ENCODE data around the gene MYLK3.
A peak's percentile ranks its signal among the peaks of the same experiment; 100 is the strongest.

Gene MYLK3

DNA sequence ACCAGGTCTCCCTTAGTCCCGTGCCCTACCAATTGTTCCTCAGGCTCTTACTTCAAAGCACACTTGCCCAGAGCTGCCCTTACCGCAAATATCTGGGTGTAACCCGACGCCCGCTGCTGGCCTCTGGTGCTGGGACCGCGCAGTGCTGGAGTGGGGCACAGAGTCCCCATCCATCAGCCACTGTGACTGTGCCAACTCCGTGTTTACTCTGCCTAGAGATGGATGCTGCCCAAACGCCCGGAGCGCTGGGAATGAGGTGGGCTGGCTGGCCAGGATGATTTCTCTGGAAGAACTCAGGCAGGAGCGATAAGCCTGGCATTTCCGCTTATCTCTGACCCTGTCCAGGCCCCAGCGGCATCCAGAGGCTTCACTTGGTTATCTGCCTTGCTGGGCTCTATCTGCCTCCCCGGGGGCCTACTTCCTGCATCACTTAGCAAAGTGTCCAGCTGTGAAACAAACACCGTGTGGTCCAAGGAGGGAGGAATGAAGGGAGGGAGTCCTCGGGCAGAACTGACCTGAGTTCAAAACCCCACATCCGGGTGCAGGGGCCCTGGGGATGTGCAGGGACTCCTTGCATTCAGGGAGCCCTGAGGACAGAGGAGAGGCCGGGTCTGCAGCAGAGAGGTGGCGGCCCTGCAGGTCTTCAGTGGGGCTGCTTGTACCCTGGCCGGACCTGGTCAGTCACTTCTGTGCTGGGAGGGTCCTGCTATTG lies 9.4 kb upstream of the MYLK3 start:
- DNase-seq: no peak

- no peak for DNase-seq
Measured at GRCh38 chr16:46756772-46757171, 8.6 kb upstream of the MYLK3 start.

DNA sequence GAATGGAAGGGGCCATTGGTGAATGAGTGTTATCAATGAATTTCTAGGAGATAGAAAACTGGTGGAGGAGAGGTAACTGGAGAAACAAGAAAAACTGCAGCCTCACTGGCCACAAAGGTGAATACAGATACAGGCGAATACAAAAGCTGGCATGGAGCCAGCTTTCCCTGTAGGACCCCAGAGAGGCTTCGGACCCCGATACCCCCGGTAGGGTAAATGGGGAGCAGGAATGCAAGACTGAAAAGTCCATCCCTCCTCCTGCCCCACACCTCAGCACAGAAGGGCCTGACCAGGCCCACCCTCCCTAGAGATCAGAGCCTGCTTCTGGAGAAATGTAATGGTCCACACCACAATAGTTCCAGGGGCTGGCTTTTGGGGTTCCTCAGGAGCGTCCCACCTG lies 4.9 kb upstream of the MYLK3 start:
- DNase-seq: no peak

GRCh38 chr16:46751381-46751780 lies 3.2 kb upstream of the MYLK3 start:
- no peak for DNase-seq

- DNase-seq: no peak
Measured at GRCh38 chr16:46748775-46749705, 896 bp upstream of the MYLK3 start.

GRCh38 chr16:46746821-46747776 lies 1.0 kb downstream of the MYLK3 start:
- DNase-seq: no peak

GRCh38 chr16:46745617-46746016 lies 2.5 kb downstream of the MYLK3 start:
- DNase-seq: no peak

DNA sequence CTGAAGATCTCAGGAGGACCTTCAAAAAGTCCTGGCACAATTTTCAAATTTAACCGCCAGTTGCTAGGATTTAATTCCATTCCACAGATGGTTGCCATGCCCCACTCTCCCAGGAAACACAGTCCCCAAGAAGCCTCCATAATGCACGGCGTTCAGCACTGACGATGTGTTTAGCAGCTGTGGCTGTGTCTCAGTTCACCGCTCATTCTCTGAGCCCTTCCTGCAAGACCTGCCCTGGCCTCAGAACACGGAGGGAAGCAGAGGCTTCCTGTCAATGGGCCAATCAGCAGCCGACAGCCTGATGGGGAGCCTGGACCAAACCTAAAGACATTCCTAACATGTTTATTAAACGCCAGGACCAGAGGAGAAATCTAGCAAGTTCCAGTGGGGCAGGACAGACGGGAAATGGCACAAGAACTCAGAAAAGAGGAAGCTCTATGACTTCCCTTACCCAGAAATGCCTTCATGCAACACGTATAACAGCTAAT lies 4.9 kb downstream of the MYLK3 start:
- peak; percentile 56 for DNase-seq

DNA sequence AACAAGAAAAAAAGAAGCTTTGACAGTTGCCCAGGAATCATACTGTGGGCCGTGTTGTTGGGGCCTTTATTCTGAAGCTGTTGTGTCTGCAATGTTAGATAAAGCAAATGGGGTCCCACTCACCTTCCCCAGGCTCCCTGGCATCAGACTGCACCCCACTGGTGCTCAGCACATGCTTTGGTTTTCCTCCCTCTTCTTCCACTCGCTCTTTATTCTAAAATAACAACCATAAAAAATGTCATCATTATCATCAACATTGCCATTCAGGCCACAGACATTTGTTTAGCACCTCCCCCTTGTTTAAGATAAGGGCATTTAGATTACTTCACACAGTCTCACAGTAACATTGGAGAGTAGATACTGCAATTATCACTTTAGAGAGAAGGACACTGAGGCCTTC lies 8.2 kb downstream of the MYLK3 start:
- no peak for DNase-seq

DNA sequence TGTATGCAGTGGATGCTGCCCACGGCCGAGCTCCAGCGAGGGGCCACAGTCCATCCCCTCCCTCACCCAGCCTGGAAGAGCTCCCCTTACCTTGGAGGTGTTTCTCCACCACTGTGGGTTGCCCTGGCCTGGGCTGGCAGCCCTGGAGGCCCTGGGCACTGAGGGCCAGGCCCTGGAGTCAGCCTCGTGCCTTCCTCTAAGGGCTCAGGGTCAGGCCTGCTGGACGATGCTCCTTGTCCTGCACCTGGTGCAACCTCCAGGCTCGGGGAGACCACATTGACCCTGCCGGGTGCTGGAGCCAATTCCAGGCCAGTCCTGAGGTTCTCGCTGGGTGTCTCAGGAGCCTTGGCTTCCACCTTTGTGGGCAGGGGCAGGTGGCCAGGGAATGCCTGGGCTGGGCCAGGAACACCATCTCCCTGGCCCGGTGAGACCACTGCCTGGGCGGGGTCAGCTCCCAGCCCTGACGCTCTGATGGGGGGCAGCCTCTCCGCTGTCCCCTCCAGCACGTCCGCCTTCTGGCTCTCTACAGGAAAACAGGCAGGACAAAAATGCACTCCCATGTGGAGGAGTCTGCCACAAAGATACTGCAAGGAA lies 10.4 kb downstream of the MYLK3 start:
- no peak for DNase-seq

DNA sequence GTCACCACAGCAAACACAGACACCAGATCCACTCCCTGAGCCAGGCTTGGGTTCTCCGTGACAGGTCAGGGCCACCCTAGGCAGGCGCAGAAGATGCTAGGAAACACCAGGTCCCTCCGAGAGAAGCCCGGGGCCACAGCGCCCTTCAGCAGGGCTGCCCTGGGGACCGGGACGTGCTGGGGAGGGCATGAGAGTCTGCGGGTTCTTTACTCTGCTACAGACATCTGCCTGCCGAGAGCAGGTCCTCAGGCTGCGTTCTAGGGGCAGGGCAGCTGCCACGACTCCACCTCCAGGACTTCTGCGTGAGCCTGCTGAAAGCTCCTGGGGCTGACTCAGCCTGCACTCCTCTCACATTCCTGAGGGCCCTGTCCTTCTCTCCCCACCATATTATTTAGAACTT lies 11.4 kb downstream of the MYLK3 start:
- DNase-seq: no peak

DNA sequence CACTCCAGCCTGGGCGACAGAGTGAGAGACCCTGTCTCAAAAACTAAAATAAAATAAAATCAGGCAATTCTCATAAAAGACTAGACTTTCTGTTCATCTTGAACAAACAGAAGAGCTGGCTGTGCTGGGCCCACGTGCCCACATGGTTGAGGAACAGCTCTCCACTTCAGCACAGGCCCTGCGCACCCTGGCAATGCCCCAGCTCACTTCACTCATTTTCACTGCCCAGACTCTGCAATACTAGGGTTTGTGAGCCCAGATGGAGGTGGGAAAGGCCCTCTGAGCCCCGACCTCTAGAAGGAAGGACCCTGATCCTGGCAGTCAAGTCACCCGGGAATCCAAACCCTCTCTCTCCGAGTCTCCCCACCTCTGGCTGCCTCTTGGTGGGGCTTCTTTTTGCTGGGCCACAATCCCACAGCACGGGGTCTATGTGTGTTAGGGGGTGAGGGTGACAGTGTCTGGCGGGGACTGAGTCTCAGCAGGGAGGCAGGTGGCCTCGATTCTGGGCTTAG lies 14.8 kb downstream of the MYLK3 start:
- no peak for DNase-seq

DNA sequence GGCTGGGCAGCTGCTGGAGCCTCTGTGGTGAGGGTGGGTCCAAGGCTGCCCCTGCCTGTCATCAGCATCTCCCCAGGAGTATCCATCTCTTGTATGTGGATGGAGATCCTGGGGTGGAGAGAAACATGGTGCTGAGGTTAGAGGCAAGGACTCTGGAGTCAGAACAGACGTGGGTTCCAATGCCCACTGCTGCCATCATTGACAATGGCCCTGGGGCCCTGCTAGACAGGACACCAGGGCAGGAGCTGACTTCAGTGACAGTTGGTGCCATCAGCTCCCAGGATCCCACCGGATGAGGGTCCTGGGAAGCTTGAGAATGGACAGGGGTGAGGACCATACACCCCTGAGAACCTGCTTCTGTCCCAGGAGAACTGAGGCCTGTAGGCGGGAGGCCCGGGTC lies 15.6 kb downstream of the MYLK3 start:
- no peak for DNase-seq

DNA sequence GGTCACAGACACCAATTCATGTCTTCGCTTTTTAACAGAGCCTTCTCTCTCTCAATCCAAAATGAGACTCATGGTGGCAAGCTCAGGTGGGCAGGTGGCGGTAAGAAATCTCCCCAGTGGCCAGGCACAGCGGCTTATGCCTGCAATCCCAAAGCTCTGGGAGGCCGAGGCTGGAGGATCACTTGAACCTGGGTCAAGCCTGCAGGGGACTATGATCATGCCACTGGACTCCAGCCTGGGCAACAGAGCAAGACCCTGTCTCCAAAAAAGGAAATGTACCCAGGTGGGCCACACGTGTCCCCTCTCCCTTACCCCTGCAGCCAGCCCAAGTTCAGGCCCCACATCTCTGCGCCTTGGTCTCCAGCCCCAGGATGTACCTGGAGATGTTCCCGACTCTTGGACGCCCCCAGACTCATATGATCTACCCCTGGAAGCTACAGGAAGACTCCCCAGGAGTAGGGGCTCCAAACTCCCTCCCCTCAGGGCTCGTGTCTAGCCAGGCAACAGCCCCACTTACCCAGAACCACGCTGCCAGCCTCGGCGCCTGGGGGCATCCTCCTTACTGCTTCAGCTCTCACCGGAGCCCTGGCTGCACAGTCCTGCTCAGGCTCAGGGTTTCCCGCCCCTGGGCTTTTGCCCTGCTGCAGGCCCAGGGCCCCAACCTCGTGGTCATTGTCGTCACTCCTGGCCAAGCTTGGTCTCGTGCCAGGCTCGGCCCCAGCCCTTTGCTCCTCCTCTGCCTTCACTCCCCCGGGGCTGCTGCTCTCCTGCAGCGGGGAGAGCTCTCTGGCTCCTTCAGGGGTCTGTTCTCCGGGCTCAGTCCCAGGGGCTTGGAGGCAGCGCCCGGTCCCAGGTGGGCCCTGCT lies 16.2 kb downstream of the MYLK3 start:
- no peak for DNase-seq

DNA sequence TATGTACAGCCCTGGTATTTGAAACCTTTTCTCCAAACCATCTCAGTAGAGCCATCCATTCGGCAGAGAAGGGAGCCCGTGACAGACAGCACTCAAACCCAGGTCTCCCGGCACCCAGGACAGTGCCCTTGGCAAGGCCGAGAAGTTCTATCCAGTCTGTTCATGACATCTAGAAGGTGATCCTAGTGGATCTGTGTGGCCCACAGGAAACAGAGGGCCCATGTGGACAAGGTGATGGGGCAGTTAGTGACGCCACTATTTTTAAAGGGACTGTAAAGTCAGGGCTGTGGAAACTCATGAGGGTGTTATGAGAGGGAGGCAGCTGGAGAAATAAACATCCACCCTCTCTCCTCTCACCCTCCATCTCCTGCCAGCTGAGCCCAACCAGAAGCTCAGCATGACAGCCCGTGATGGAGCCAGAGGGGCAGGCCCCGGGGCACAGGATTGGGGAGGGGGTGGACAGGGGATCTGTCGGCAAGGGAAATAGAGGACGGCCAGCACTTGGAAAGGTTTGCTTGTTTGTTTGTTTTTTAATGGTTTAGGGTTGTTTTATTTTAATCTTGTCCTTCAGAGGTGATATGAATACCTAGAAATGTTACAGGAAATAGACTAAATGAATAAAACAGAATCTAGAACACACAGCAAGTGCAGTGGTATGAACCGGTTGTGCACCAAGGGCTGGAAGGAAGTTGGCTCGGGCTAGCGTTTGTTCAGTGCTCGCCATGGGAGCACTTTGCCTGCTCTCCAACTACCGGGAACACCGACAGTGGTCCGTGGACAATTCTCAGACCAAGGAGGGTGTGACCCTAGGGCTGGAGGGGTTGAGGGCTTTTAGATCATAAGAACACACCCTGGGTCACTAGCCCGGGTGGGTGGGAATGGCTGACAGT lies 17.1 kb downstream of the MYLK3 start:
- DNase-seq: no peak

DNA sequence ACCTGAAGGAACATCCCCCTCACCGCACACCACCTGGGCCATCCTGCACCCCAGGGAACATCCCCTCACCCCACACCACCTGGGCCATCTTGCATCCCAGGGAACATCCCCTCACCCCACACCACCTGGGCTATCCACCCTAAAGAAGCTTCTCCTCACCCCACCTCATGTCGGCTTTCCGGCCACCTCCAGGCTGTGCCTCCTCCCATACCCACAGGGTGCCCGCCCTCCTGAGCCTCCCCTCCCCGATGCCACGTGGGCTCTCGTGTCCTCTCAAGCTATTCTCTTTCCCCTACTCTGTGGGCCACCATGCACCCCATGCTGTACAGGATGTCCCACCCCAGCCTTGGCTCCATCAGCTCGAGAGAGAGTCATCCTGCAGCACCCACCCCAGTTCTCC lies 18.0 kb downstream of the MYLK3 start:
- no peak for DNase-seq

- no peak for DNase-seq
Measured at GRCh38 chr16:46729326-46729995, 18.7 kb downstream of the MYLK3 start.

DNA sequence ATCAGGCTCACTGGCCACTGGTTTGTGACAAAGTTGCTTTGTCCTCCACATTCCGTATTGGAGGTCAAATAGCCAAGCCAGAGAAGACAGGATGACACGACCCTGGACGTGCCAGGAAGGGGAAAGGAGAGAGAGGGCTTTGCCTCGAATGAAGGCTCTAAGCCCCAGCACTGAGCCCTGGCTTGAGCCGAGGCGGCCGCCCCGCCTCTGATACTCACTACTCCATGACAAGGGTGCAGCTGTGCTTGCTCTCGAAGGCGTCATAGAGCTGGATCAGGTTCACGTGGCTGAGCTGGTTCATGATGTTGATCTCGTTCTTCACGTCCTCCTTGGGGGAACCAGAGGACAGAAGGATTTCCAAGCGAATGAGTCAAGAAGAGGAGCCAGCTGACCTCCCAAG lies 19.3 kb downstream of the MYLK3 start:
- DNase-seq: no peak

GRCh38 chr16:46727630-46728029 lies 20.5 kb downstream of the MYLK3 start:
- no peak for DNase-seq

DNA sequence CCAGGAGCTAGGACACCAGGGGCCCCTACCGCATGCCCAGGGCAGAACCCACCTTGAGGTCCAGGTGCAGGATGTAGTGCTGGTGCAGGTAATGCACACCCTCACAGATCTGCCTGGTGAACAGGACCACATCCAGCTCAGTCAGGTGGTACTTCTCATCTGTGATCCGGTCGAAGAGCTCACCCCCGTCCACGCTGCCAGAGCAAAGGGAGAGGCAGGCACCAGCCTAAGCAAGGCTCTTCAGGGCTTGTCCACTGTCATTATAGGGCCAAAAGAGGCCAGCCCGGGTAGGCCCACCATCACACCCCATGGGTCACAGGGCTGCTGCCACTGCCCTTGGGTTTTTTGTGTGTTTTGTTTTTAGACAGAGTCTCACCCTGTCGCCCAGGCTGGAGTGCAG lies 21.0 kb downstream of the MYLK3 start:
- no peak for DNase-seq
